ENCODE results near the gene WEE2. TPM values are rescaled to one million over a fixed set of nuclear protein-coding genes. Genes with fewer than 3 reads are reported as not detected.

WEE2 gene
- total RNA-seq, 6 experiments from 2014 or later: not detected

- Mint-ChIP-seq H3K27ac (no peak within 1 kb of the TSS), H3K4me1 (ENCODE audit: low read depth) (peaks cover 46% of the 10 kb centered on the region), H3K4me3 (peak within 1 kb of the TSS; percentile 78), H3K27me3 (ENCODE audit: insufficient read depth) (peaks cover 16% of the 10 kb centered on the region), H3K36me3 (ENCODE audit: low read depth) (no peaks in the 10 kb centered on the region), H3K9me3 (no peaks in the 10 kb centered on the region)
- DNase-seq: no peak
- no peak for TF ChIP-seq CTCF (IDR thresholded peaks at IDR 0.05)
Observed at GRCh38 chr7:141702047-141702567, 6.0 kb upstream of the WEE2 start, which contains the start of gene DENND11. TSS of gene DENND11 (minus strand) at chr7:141702166. CDS start at chr7:141702153, 13 bp downstream.

- H3K9me3 Mint-ChIP-seq: no peaks in the 10 kb centered on the region
- H3K4me3 Mint-ChIP-seq: peak overlapping the region; percentile 78; the same call in 1 of the 2 replicates
- peaks cover 38% of the 10 kb centered on the region for H3K4me1 Mint-ChIP-seq (ENCODE audit: low read depth)
- peaks cover 16% of the 10 kb centered on the region for H3K27me3 Mint-ChIP-seq (ENCODE audit: insufficient read depth)
- no peak for DNase-seq
- no peak overlapping the region for H3K27ac Mint-ChIP-seq
- no peaks in the 10 kb centered on the region for H3K36me3 Mint-ChIP-seq (ENCODE audit: low read depth)
- no peak for TF ChIP-seq CTCF (IDR thresholded peaks at IDR 0.05)
Observed at GRCh38 chr7:141702892-141703291, 5.3 kb upstream of the WEE2 start.

GRCh38 chr7:141704112-141704511 is 4.0 kb upstream of the WEE2 start:
- no peaks in the 10 kb centered on the region for H3K36me3 Mint-ChIP-seq (ENCODE audit: low read depth)
- H3K4me3 Mint-ChIP-seq: no peak overlapping the region
- H3K9me3 Mint-ChIP-seq: no peaks in the 10 kb centered on the region
- no peak for DNase-seq
- peaks cover 16% of the 10 kb centered on the region for H3K27me3 Mint-ChIP-seq (ENCODE audit: insufficient read depth)
- no peak for TF ChIP-seq CTCF (IDR thresholded peaks at IDR 0.05)
- no peak overlapping the region for H3K27ac Mint-ChIP-seq
- H3K4me1 Mint-ChIP-seq (ENCODE audit: low read depth): peaks cover 33% of the 10 kb centered on the region

GRCh38 chr7:141704741-141705140 is 3.4 kb upstream of the WEE2 start:
- no peaks in the 10 kb centered on the region for H3K36me3 Mint-ChIP-seq (ENCODE audit: low read depth)
- peaks cover 16% of the 10 kb centered on the region for H3K27me3 Mint-ChIP-seq (ENCODE audit: insufficient read depth)
- no peak overlapping the region for H3K4me3 Mint-ChIP-seq
- no peak for DNase-seq
- no peaks in the 10 kb centered on the region for H3K9me3 Mint-ChIP-seq
- no peak for TF ChIP-seq CTCF (IDR thresholded peaks at IDR 0.05)
- peaks cover 33% of the 10 kb centered on the region for H3K4me1 Mint-ChIP-seq (ENCODE audit: low read depth)
- H3K27ac Mint-ChIP-seq: peak overlapping the region; percentile 42; the same call in 1 of the 2 replicates

GRCh38 chr7:141706239-141707064 is 1.7 kb upstream of the WEE2 start:
- Mint-ChIP-seq H3K4me1 (ENCODE audit: low read depth) (peaks cover 21% of the 10 kb centered on the region), H3K27ac (no peak overlapping the region), H3K36me3 (ENCODE audit: low read depth) (no peaks in the 10 kb centered on the region), H3K9me3 (no peaks in the 10 kb centered on the region), H3K27me3 (ENCODE audit: insufficient read depth) (peaks cover 14% of the 10 kb centered on the region), H3K4me3 (no peak overlapping the region)
- no peak for DNase-seq
- TF ChIP-seq CTCF (IDR thresholded peaks at IDR 0.05): no peak
